Subcutaneous abdominal adipose tissue (tissue), 5 donors: ENCODE measurements around the gene DLG3.
"Not testable (repeated sequence)": the region's sequence is repeated elsewhere in the genome, so short reads cannot be mapped to it uniquely, and the experiment has no call there.

ENCODE experiments used
- H3K27ac ChIP-seq: one replicate; pipeline ENCODE4 v1.7.0; 2013; ENCODE audit warnings: low read depth, mild to moderate bottlenecking, inconsistent platforms, low read length, moderate library complexity
- H3K27me3 ChIP-seq, 5 donors: one replicate each; pipeline ENCODE4 v1.7.0; 2013; ENCODE audit warnings: low read length in 5 of 5, inconsistent platforms in 1 of 5; ENCODE audit not compliant: control insufficient read depth in 5 of 5, insufficient read depth in 4 of 5
- H3K36me3 ChIP-seq, 5 donors: one replicate each; pipeline ENCODE4 v1.7.0; 2013; ENCODE audit warnings: low read length in 5 of 5; ENCODE audit not compliant: control insufficient read depth in 5 of 5, insufficient read depth in 5 of 5
- H3K4me1 ChIP-seq, 5 donors: one replicate each; pipeline ENCODE4 v1.7.0; 2013; ENCODE audit warnings: low read length in 5 of 5, mild to moderate bottlenecking in 3 of 5, moderate library complexity in 1 of 5; ENCODE audit not compliant: control insufficient read depth in 5 of 5, insufficient read depth in 5 of 5
- H3K4me3 ChIP-seq, 5 donors: one replicate each; pipeline ENCODE4 v1.7.0; 2013; ENCODE audit warnings: low read length in 5 of 5, low read depth in 1 of 5
- H3K9ac ChIP-seq, 5 donors: one replicate each; pipeline ENCODE4 v1.7.0; 2013; ENCODE audit warnings: low read length in 5 of 5, mild to moderate bottlenecking in 4 of 5, moderate library complexity in 3 of 5
- H3K9me3 ChIP-seq, 5 donors: one replicate each; pipeline ENCODE4 v1.7.0; 2013; ENCODE audit warnings: low read length in 5 of 5; ENCODE audit not compliant: control insufficient read depth in 5 of 5
- donor health status: healthy.
- donor health status: healthy.
- donor health status: healthy.
- donor health status: healthy.
- donor health status: healthy.

The DLG3 gene

DNA sequence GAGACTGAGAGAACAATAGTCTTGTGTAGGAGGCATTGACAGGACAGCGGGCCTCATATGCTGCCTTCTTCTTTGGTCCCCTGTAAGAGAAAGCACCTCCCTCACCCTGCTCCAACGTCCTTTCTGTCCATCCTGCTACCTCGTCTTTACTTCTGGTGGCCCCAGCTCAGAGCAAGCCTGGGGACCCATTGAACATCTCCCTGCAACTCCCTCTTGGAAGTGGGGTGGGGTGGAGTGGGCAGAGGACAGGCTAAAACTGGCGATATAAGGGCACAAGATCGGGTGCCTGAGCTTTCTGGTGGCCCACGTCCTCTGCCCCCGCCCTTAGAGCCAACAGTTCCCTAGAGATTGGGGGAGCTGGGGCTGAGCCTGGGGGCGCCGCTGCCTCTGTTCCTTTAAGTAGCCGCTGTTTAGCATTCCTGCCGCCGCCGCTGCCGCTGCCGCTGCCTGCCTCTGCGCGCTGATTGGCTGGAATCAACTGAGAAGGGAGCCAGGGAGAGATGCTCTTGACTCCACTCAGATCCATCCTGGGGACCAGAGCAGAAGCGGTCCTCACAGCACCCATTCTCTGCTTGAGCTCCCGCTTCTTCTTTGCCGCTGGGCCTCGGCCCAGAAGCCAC lies at the start of gene DLG3:
Gene DLG3, plus strand, starts transcription at position 510 of the 620 bp plus-strand sequence. CDS start 367 bp downstream, outside the sequence.
- no peak within 1 kb of the TSS for H3K27ac ChIP-seq
- H3K9ac ChIP-seq: no peak within 1 kb of the TSS
- no peak within 1 kb of the TSS for H3K4me3 ChIP-seq
- H3K36me3 ChIP-seq: no peaks in the 10 kb centered on the region
- H3K27me3 ChIP-seq: peaks cover 28 to 44% (median 42%) of the 10 kb centered on the region in 5 donors
- H3K4me1 ChIP-seq: peaks cover 0 to 4% (median 0%) of the 10 kb centered on the region in 5 donors
- no peaks in the 10 kb centered on the region for H3K9me3 ChIP-seq

GRCh38 chrX:70398899-70399298 lies 45.7 kb upstream of the DLG3 start:
- Histone ChIP-seq H3K4me3 (no peak overlapping the region), H3K9ac (peak overlapping the region in 1 of 5 donors; percentile 24), H3K4me1 (no peaks in the 10 kb centered on the region), H3K27me3 (peaks cover 0 to 6% (median 0%) of the 10 kb centered on the region in 5 donors), H3K36me3 (no peaks in the 10 kb centered on the region), H3K27ac (no peak overlapping the region), H3K9me3 (peaks cover 0 to 5% (median 3%) of the 10 kb centered on the region in 5 donors)

GRCh38 chrX:70400181-70400580 lies 44.5 kb upstream of the DLG3 start:
- H3K4me3 ChIP-seq, H3K9me3 ChIP-seq, H3K27me3 ChIP-seq, H3K27ac ChIP-seq, H3K36me3 ChIP-seq, H3K9ac ChIP-seq, H3K4me1 ChIP-seq: not testable (repeated sequence)

DNA sequence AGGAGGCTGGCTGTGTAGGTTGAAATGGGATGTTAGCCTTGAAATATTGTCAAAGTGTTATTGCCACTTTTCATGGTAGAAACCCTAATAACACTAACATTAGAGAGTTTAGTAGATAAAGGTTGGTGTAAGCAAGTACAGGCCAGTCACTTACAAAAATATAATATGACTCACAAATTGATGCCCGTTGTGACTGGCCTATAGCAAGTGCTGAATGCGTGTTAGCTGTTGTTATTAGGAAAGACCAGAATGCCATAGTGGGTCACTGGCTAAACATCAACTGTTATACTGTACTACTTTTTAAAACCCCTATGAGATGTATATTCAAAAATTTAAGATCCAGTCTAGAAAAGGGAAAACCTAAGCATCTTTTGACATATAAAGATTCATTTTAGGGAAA lies 41.9 kb upstream of the DLG3 start:
- Histone ChIP-seq H3K27me3 (peaks cover 0 to 17% (median 0%) of the 10 kb centered on the region in 5 donors), H3K36me3 (no peaks in the 10 kb centered on the region), H3K4me1 (no peaks in the 10 kb centered on the region), H3K4me3 (no peak overlapping the region), H3K9ac (no peak overlapping the region), H3K9me3 (no peaks in the 10 kb centered on the region), H3K27ac (no peak overlapping the region)

DNA sequence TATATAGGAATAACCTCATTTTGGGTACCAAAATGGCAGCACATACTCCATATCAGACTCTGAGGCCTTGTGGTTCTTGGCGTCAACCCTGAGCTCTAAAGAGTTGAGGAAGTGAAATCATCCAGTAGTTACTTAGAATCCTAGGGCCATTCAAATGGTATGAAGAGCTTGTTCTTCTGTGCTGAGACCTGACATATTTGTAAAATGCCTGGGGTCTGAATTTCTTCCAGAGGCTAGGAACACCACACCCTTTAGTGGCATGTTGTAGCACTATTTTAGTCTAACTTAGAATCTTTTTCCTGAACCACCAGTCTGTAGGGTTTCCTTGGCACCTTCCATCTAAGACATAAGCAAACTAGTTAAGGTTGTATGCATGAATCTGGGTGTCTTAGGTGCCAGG lies 39.6 kb upstream of the DLG3 start:
- peaks cover 0 to 17% (median 2%) of the 10 kb centered on the region in 5 donors for H3K27me3 ChIP-seq
- H3K4me3 ChIP-seq: no peak overlapping the region
- H3K9ac ChIP-seq: no peak overlapping the region
- no peaks in the 10 kb centered on the region for H3K36me3 ChIP-seq
- H3K9me3 ChIP-seq: no peaks in the 10 kb centered on the region
- H3K27ac ChIP-seq: no peak overlapping the region
- no peaks in the 10 kb centered on the region for H3K4me1 ChIP-seq

GRCh38 chrX:70410921-70411320 lies 33.7 kb upstream of the DLG3 start:
- Histone ChIP-seq H3K9ac (no peak overlapping the region), H3K4me3 (no peak overlapping the region), H3K27me3 (peaks cover 0 to 3% (median 2%) of the 10 kb centered on the region in 5 donors), H3K36me3 (no peaks in the 10 kb centered on the region), H3K27ac (no peak overlapping the region), H3K9me3 (no peaks in the 10 kb centered on the region), H3K4me1 (no peaks in the 10 kb centered on the region)

DNA sequence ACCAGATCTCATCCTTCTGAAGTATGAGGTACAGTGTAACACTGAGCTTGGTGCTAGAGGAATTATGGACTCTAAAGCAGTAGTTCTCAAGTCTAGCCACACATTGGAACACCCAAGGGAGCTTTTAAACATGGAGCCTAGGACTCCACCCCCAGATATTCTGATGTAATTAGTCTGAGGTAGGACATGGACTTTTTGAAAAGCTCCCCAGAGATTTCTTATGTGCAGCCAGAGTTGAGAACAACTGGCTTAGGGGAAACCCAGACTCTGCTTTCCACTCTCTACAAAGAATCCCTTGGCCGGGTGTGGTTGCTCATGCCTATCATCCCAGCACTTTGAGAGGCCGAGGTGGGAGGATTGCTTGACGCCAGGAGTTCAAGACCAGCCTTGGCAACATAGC lies 33.2 kb upstream of the DLG3 start:
- H3K9me3 ChIP-seq: no peaks in the 10 kb centered on the region
- peaks cover 0 to 3% (median 0%) of the 10 kb centered on the region in 5 donors for H3K27me3 ChIP-seq

DNA sequence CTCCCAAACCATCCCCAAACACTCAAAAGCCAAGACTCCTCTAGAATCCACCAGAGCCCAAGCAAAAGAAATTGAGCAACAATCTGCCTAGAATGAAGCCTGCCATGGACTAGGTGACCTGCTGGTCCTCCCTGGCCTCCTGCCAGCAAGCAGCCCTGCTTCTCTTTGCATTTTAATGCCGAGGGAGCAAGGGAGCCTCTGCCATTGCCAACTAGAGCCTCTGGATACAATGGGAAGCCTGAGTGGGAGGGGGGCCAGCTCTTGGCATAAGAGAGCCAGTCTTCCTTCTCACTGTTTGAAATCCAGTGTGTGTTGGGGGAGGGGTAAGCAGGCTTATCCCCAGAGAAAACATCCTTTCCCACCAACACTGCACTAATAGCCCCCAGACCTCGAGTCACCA lies 23.0 kb upstream of the DLG3 start:
- Histone ChIP-seq H3K9ac (no peak overlapping the region), H3K27ac (no peak overlapping the region), H3K27me3 (peaks cover 12 to 35% (median 34%) of the 10 kb centered on the region in 5 donors), H3K36me3 (no peaks in the 10 kb centered on the region), H3K4me3 (no peak overlapping the region), H3K9me3 (no peaks in the 10 kb centered on the region), H3K4me1 (no peaks in the 10 kb centered on the region)

More for the DNA sequence above, 33.2 kb upstream of the DLG3 start:
- no peaks in the 10 kb centered on the region for H3K36me3 ChIP-seq
- H3K9ac ChIP-seq: no peak overlapping the region
- H3K27ac ChIP-seq: no peak overlapping the region
- H3K4me3 ChIP-seq: no peak overlapping the region
- no peaks in the 10 kb centered on the region for H3K4me1 ChIP-seq

DNA sequence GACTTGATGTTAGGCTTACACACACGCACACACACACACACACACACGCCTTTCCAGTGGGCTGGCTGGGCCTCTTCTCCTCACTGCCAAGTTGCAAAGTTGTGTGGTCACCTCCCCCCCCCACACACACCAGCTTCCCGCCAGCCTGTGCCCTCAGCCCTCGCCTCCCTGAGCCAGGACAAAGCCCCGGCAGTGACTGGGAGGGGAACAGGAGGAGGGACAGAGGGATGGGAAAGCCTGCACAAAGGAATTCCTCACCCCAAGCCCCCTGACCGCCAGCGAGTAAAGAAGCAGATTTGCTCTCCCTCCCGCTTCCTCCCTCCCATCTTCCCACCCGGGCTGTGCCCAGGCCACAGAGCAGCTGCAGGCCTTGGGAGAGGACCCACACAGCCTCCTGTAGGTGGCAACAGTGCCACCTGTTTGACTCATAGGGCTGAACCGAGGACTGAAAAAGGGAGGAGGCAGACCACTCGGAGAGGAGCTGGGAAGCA lies 21.7 kb upstream of the DLG3 start, which contains the start of gene GDPD2:
Gene GDPD2, plus strand, starts transcription at position 464 of the 491 bp plus-strand sequence. CDS start 1,671 bp downstream, outside the sequence.
- no peak within 1 kb of the TSS for H3K4me3 ChIP-seq
- H3K9me3 ChIP-seq: no peaks in the 10 kb centered on the region
- peaks cover 12 to 41% (median 36%) of the 10 kb centered on the region in 5 donors for H3K27me3 ChIP-seq
- no peak within 1 kb of the TSS for H3K9ac ChIP-seq
- no peaks in the 10 kb centered on the region for H3K4me1 ChIP-seq
- no peaks in the 10 kb centered on the region for H3K36me3 ChIP-seq
- H3K27ac ChIP-seq: no peak within 1 kb of the TSS

- H3K27me3 ChIP-seq: peaks cover 12 to 44% (median 37%) of the 10 kb centered on the region in 5 donors
- H3K9ac ChIP-seq: no peak overlapping the region
- no peaks in the 10 kb centered on the region for H3K4me1 ChIP-seq
- no peaks in the 10 kb centered on the region for H3K9me3 ChIP-seq
- H3K27ac ChIP-seq: no peak overlapping the region
- no peaks in the 10 kb centered on the region for H3K36me3 ChIP-seq
- H3K4me3 ChIP-seq: no peak overlapping the region
Measured at GRCh38 chrX:70423936-70424675, 20.5 kb upstream of the DLG3 start.
